K562 (cell line): ENCODE data around the gene MCM6.

ENCODE experiments used
- CREB1 ChIP-seq, 2 experiments: sonication (generic) in 1 of 2; formaldehyde crosslinking in 1 of 2; IDR thresholded peaks; 2 replicates each; pipeline versions ENCODE4 v1.6.1 to v1.8.0; 2012 to 2022; ENCODE audit warnings: inconsistent platforms in 1 of 2, mild to moderate bottlenecking in 1 of 2, missing genetic modification reagents in 1 of 2, moderate library complexity in 1 of 2
- EZH2 ChIP-seq: IDR thresholded peaks from 2 replicates; pipeline ENCODE4 v1.6.1; 2012; ENCODE audit warnings: low read depth, mild to moderate bottlenecking, inconsistent platforms, low read length, borderline replicate concordance
- HMGXB4 ChIP-seq: sonication (generic); formaldehyde crosslinking; IDR thresholded peaks from 2 replicates; pipeline ENCODE4 v1.8.1; 2023; ENCODE audit warnings: mild to moderate bottlenecking, missing genetic modification reagents
- MYNN ChIP-seq, 2 experiments: sonication (generic); formaldehyde crosslinking in 1 of 2; IDR thresholded peaks; 2 replicates each; pipeline versions ENCODE4 v1.5.0 to v1.6.1; 2016 to 2020; ENCODE audit warnings: antibody characterized with exemption in 1 of 2, missing genetic modification reagents in 1 of 2
- POLR2A ChIP-seq: fragments of 450-650 bp; conservative IDR thresholded peaks from 2 replicates; pipeline ENCODE4 v1.6.1; 2016
- SMARCC2 ChIP-seq: fragments of 450-650 bp; IDR thresholded peaks from 2 replicates; pipeline ENCODE4 v1.6.1; 2017; ENCODE audit warnings: antibody characterized with exemption, moderate library complexity, mild to moderate bottlenecking, low read depth
- SP1 ChIP-seq: sonication (generic); formaldehyde crosslinking; IDR thresholded peaks from 2 replicates; pipeline ENCODE4 v1.8.1; 2022; ENCODE audit warnings: mild to moderate bottlenecking, missing genetic modification reagents
- THAP7 ChIP-seq: fragments of 250-450 bp; sonication (Bioruptor Pico); IDR thresholded peaks from 2 replicates; pipeline ENCODE4 v1.5.0; 2021

GRCh38 chr2:135890149-135890548, 13.9 kb upstream of the MCM6 start:
- TF ChIP-seq SMARCC2, result no peak
- TF ChIP-seq POLR2A, result no peak
- TF ChIP-seq THAP7 (CRISPR knock-in tag), result no peak
- no peak for TF ChIP-seq EZH2
- TF ChIP-seq HMGXB4 (CRISPR knock-in tag), result no peak
- no peak for TF ChIP-seq MYNN (IDR thresholded peaks at IDR 0.05)
- no peak for TF ChIP-seq MYNN (CRISPR knock-in tag; IDR thresholded peaks at IDR 0.05)
- TF ChIP-seq SP1 (CRISPR knock-in tag), result no peak
- no peak for TF ChIP-seq CREB1 (IDR thresholded peaks at IDR 0.05)
- no peak for TF ChIP-seq CREB1 (CRISPR knock-in tag; IDR thresholded peaks at IDR 0.05)
